Natural killer cell treated with Interleukin-12 subunit alpha and Interleukin-12 subunit beta and Interleukin-15 and Interleukin-18, amount 100 ng/mL, for 72 hours (primary cell): ENCODE results near the gene TCOF1. TPM values are rescaled to one million over a fixed set of nuclear protein-coding genes. Genes with fewer than 3 reads are reported as not detected.
A peak's percentile ranks its signal among the peaks of the same experiment; 100 is the strongest.
"Not testable (repeated sequence)": the region's sequence is repeated elsewhere in the genome, so short reads cannot be mapped to it uniquely, and the experiment has no call there.

Experiments used
- ATAC-seq, 2 donors: fragments of 150-1000 bp; cut with Tn5 transposase in 1 of 2; sonication (Bioruptor Pico), chemical (Tn5 transposase) in 1 of 2; 2 replicates each; pipeline ENCODE4 v1.10.0; 2021
- DNase-seq: peaks from one replicate; pipeline ENCODE4 v3.0.0; 2022; ENCODE audit warnings: low spot score
- H3K27ac Mint-ChIP-seq, 2 donors: 1 replicate in 1 of 2; 2 replicates in 1 of 2; pipeline ENCODE4 v1.8.0; 2022; ENCODE audit warnings: mixed read lengths in 2 of 2, mild to moderate bottlenecking in 1 of 2, moderate library complexity in 1 of 2
- H3K27me3 Mint-ChIP-seq, 2 donors: 1 replicate in 1 of 2; 2 replicates in 1 of 2; pipeline ENCODE4 v1.8.0; 2022; ENCODE audit warnings: mixed read lengths in 2 of 2
- H3K36me3 Mint-ChIP-seq: one replicate; pipeline ENCODE4 v1.8.0; 2022; ENCODE audit warnings: mixed read lengths
- H3K4me1 Mint-ChIP-seq, 2 donors: 1 replicate in 1 of 2; 2 replicates in 1 of 2; pipeline ENCODE4 v1.8.0; 2022; ENCODE audit warnings: low read depth in 2 of 2, mixed read lengths in 2 of 2, mild to moderate bottlenecking in 1 of 2
- H3K4me3 Mint-ChIP-seq: one replicate; pipeline ENCODE4 v1.8.0; 2022; ENCODE audit warnings: mixed read lengths
- H3K9me3 Mint-ChIP-seq: 2 replicates; pipeline ENCODE4 v1.8.0; 2022; ENCODE audit warnings: mixed read lengths
- total RNA-seq, 2 donors: library from RNA; stranded (reverse); gene quantifications; one replicate each; pipeline ENCODE4 v1.2.3, GENCODE V29; 2022

TCOF1 gene
- total RNA-seq, 2 donors from 2014 or later: 70.0 to 140 TPM

GRCh38 chr5:150411245-150411979 lies 53.9 kb downstream of the TCOF1 start:
- peak overlapping the region; percentile 99 for H3K4me3 Mint-ChIP-seq
- no peaks in the 10 kb centered on the region for H3K9me3 Mint-ChIP-seq
- H3K27me3 Mint-ChIP-seq: no peaks in the 10 kb centered on the region
- ATAC-seq: no peak
- no peak for DNase-seq
- peaks cover 9% of the 10 kb centered on the region for H3K36me3 Mint-ChIP-seq
- peaks cover 39 to 47% of the 10 kb centered on the region in 2 donors for H3K4me1 Mint-ChIP-seq
- peak overlapping the region; percentile 95 to 99 for H3K27ac Mint-ChIP-seq

GRCh38 chr5:150412319-150413175 lies 55.0 kb downstream of the TCOF1 start, which contains the start of gene CD74:
Gene CD74, minus strand, starts transcription at chr5:150412910. Its CDS starts 161 bp downstream, at chr5:150412749.
- Mint-ChIP-seq H3K4me3 (peak within 1 kb of the TSS; percentile 99), H3K27ac (peak within 1 kb of the TSS; percentile 95 to 99), H3K36me3 (peaks cover 9% of the 10 kb centered on the region), H3K9me3 (no peaks in the 10 kb centered on the region), H3K27me3 (no peaks in the 10 kb centered on the region), H3K4me1 (peaks cover 39 to 47% of the 10 kb centered on the region in 2 donors)
- DNase-seq (peak; percentile 93), ATAC-seq (peak; percentile 93 to 95)

DNA sequence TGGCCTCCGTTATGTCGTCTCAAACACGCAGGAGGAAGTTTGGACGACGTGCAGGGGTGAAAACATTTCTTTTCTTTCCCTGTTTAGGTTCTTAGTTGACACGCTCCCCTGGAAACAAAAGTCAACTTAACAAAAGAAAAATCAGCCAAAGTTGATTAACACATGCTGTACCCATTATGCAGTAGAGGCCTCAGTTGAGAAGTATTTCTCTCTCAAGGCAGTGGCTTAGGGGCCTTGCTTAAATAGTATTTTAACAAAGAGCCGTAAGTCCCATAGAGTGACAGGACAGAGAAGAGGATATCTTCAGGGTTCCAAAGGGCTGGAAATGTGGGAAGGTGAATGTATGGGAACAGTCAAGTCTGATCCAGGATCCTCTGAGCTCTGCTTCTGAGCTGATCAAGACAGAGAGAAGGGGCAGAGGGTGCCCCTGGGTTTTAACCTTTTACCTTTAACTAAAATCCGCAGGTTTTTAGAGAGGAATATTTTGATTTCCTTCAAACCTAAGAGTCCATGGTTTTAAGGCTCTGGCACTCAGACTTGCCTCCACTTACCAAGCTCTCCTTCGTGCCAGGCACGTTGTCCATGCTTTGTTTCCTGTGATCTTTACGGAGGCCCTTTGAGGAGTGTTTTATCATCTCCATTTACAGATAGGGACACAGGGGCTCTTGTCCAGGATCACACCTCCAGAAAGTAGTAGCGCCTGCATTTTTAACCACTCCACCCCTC lies 55.8 kb downstream of the TCOF1 start:
- H3K27me3 Mint-ChIP-seq: no peaks in the 10 kb centered on the region
- DNase-seq (no peak), ATAC-seq (no peak)
- peaks cover 9% of the 10 kb centered on the region for H3K36me3 Mint-ChIP-seq
- peaks cover 39 to 47% of the 10 kb centered on the region in 2 donors for H3K4me1 Mint-ChIP-seq
- H3K4me3 Mint-ChIP-seq: peak overlapping the region; percentile 99
- H3K9me3 Mint-ChIP-seq: no peaks in the 10 kb centered on the region
- H3K27ac Mint-ChIP-seq: peak overlapping the region; percentile 95 to 99

GRCh38 chr5:150413902-150414790 lies 56.6 kb downstream of the TCOF1 start:
- ATAC-seq: not testable (repeated sequence)
- DNase-seq: peak; percentile 78

GRCh38 chr5:150419630-150420270 lies 62.3 kb downstream of the TCOF1 start:
- DNase-seq (no peak), ATAC-seq (no peak)
- Mint-ChIP-seq H3K4me1 (peaks cover 3 to 12% of the 10 kb centered on the region in 2 donors), H3K9me3 (no peaks in the 10 kb centered on the region), H3K36me3 (no peaks in the 10 kb centered on the region), H3K4me3 (no peak overlapping the region), H3K27ac (peak overlapping the region in 1 of 2 donors; percentile 68), H3K27me3 (no peaks in the 10 kb centered on the region)

More at GRCh38 chr5:150413902-150414790, 56.6 kb downstream of the TCOF1 start:
- peaks cover 39 to 42% of the 10 kb centered on the region in 2 donors for H3K4me1 Mint-ChIP-seq
- peak overlapping the region; percentile 95 to 99 for H3K27ac Mint-ChIP-seq
- H3K36me3 Mint-ChIP-seq, H3K27me3 Mint-ChIP-seq, H3K9me3 Mint-ChIP-seq: not testable (repeated sequence)
- peak overlapping the region; percentile 99 for H3K4me3 Mint-ChIP-seq

- ATAC-seq: no peak
- H3K9me3 Mint-ChIP-seq: no peaks in the 10 kb centered on the region
- H3K27ac Mint-ChIP-seq: no peak overlapping the region
- no peaks in the 10 kb centered on the region for H3K36me3 Mint-ChIP-seq
- peaks cover 0 to 6% of the 10 kb centered on the region in 2 donors for H3K4me1 Mint-ChIP-seq
- DNase-seq: no peak
- no peaks in the 10 kb centered on the region for H3K27me3 Mint-ChIP-seq
- no peak overlapping the region for H3K4me3 Mint-ChIP-seq
Observed at GRCh38 chr5:150422075-150422474, 64.6 kb downstream of the TCOF1 start.

- Mint-ChIP-seq H3K4me1 (peaks cover 0 to 6% of the 10 kb centered on the region in 2 donors), H3K27me3 (no peaks in the 10 kb centered on the region), H3K9me3 (no peaks in the 10 kb centered on the region), H3K4me3 (no peak overlapping the region), H3K36me3 (no peaks in the 10 kb centered on the region), H3K27ac (no peak overlapping the region)
- ATAC-seq (no peak), DNase-seq (no peak)
Observed at GRCh38 chr5:150422758-150423157, 65.3 kb downstream of the TCOF1 start.

- H3K36me3 Mint-ChIP-seq, H3K27me3 Mint-ChIP-seq, H3K27ac Mint-ChIP-seq, H3K4me1 Mint-ChIP-seq, DNase-seq, H3K4me3 Mint-ChIP-seq, H3K9me3 Mint-ChIP-seq, ATAC-seq: not testable (repeated sequence)
Observed at GRCh38 chr5:150426165-150426564, 68.7 kb downstream of the TCOF1 start.

DNA sequence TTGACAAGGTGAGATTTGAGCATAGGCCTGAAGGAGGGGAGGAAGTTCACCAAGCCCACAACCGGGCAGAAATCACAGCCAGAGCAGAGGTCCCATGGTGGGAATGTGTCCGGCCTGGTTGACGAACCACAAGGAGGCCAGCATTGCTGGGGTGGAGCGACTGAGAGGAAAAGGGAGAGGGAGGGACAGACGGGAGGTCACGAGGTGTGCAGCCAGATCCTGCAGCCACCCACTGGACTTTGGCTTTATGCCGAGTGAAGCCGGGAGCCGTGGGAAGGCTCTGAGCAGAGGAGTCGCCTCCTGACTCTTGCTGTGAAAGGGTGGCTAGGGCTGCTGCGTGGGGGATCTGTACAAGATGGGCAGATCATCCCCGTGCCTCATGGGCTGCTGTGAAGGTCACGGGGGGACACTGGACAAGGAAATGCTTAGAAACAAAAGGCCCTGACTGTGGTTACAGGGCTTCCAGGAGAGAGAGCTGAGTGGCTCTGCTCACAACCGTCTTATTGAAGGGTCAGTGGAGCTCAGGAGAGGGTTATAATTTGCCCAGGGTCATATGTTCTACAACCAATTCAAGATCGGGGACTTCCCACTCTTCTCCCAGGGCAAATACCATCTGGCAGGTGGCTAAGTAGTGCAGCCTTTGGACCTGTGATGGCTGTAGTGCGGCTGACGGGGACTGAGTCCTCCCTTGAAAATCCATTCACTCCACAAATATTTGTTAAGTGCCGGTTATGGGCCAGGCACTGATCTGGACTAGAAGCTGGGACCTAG lies 70.8 kb downstream of the TCOF1 start:
- Mint-ChIP-seq H3K36me3 (no peaks in the 10 kb centered on the region), H3K9me3 (no peaks in the 10 kb centered on the region), H3K4me3 (no peak overlapping the region), H3K27me3 (no peaks in the 10 kb centered on the region), H3K4me1 (no peaks in the 10 kb centered on the region), H3K27ac (peak overlapping the region in 1 of 2 donors; percentile 24)
- DNase-seq: no peak
- ATAC-seq: peak; percentile 19 to 30

- H3K4me1 Mint-ChIP-seq: no peaks in the 10 kb centered on the region
- H3K36me3 Mint-ChIP-seq: no peaks in the 10 kb centered on the region
- H3K4me3 Mint-ChIP-seq: no peak overlapping the region
- no peak for DNase-seq
- no peak for ATAC-seq
- peak overlapping the region in 1 of 2 donors; percentile 24 for H3K27ac Mint-ChIP-seq
- no peaks in the 10 kb centered on the region for H3K27me3 Mint-ChIP-seq
- no peaks in the 10 kb centered on the region for H3K9me3 Mint-ChIP-seq
Observed at GRCh38 chr5:150428978-150429377, 71.5 kb downstream of the TCOF1 start.

GRCh38 chr5:150429410-150429873 lies 71.9 kb downstream of the TCOF1 start:
- Mint-ChIP-seq H3K4me1 (no peaks in the 10 kb centered on the region), H3K4me3 (no peak overlapping the region), H3K27ac (no peak overlapping the region), H3K27me3 (no peaks in the 10 kb centered on the region), H3K9me3 (no peaks in the 10 kb centered on the region), H3K36me3 (no peaks in the 10 kb centered on the region)
- no peak for DNase-seq
- peak in 1 of 2 donors; percentile 34 for ATAC-seq

DNA sequence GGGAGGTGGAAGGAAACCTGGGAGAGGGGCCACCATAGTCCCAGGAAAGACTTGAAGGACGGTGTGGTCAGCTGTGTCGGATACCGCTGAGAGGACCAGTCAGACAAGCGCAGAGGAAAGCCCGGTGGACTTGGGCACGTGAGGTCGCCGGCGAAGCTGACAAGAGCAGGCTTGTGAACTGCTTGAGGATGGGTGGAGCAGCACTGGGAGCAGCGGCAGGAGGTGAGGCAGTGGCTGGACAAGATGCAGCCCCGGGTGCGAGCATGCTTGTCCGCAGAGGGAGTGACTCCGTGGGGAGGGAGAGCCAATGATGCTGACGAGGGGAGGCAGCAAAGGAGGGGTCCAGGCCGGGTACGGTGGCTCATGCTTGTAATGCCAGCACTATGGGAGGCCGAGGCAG lies 73.6 kb downstream of the TCOF1 start:
- H3K4me1 Mint-ChIP-seq: peaks cover 4% of the 10 kb centered on the region in 2 donors
- H3K4me3 Mint-ChIP-seq: no peak overlapping the region
- no peak overlapping the region for H3K27ac Mint-ChIP-seq
- no peak for ATAC-seq
- H3K27me3 Mint-ChIP-seq: no peaks in the 10 kb centered on the region
- no peaks in the 10 kb centered on the region for H3K36me3 Mint-ChIP-seq
- no peak for DNase-seq
- H3K9me3 Mint-ChIP-seq: no peaks in the 10 kb centered on the region
